Gastroesophageal sphincter (tissue), 3 donors: ENCODE results near the gene INSR.

Experiments
- EP300 ChIP-seq: sonication (generic); formaldehyde crosslinking; IDR thresholded peaks from one replicate; pipeline ENCODE4 v1.6.1; 2017; ENCODE audit warnings: antibody characterized with exemption, mild to moderate bottlenecking
- TF ChIP-seq, protein P1 (sequence below), 4 experiments: fragments of 200-600 bp in 2 of 4; fragments of 450-650 bp in 2 of 4; sonication (generic) in 1 of 4; IDR thresholded peaks; one replicate each; pipeline ENCODE4 v1.5.1; 2017 to 2019; ENCODE audit warnings: antibody characterized with exemption in 4 of 4, mild to moderate bottlenecking in 2 of 4, moderate library complexity in 2 of 4

DNA sequence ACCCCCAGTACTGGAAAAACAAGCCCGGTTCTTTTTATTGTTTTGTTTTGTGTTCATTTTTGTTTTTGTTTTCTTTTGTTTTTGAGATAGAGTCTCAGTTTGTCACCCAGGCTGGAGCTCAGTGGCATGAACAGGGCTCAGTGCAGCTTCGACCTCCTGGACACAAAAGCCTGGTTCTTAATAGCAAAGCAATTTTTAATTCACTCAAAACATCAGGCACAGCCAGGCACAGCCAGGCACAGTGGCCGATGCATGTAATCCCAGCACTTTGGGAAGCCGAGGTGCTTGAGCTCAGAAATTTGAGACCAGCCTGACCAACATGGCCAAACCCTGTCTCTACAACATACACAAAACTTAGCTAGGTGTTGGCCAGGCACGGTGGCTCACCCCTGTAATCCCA, 30.7 kb downstream of the INSR start:
- no peak for TF ChIP-seq EP300
- TF ChIP-seq, protein P1, sequence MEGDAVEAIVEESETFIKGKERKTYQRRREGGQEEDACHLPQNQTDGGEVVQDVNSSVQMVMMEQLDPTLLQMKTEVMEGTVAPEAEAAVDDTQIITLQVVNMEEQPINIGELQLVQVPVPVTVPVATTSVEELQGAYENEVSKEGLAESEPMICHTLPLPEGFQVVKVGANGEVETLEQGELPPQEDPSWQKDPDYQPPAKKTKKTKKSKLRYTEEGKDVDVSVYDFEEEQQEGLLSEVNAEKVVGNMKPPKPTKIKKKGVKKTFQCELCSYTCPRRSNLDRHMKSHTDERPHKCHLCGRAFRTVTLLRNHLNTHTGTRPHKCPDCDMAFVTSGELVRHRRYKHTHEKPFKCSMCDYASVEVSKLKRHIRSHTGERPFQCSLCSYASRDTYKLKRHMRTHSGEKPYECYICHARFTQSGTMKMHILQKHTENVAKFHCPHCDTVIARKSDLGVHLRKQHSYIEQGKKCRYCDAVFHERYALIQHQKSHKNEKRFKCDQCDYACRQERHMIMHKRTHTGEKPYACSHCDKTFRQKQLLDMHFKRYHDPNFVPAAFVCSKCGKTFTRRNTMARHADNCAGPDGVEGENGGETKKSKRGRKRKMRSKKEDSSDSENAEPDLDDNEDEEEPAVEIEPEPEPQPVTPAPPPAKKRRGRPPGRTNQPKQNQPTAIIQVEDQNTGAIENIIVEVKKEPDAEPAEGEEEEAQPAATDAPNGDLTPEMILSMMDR (IDR thresholded peaks at IDR 0.05), result no peak
